HUES48 (cell line): ENCODE results near the gene VWA5B1.

Experiments
- H3K27ac ChIP-seq: one replicate; pipeline ENCODE4 v1.7.0; 2013; ENCODE audit warnings: low read depth, low read length, inconsistent platforms
- H3K27me3 ChIP-seq: 2 replicates; pipeline ENCODE4 v1.6.1; 2013; ENCODE audit warnings: mild to moderate bottlenecking, low read length; ENCODE audit not compliant: control insufficient read depth, insufficient read depth
- H3K36me3 ChIP-seq: 2 replicates; pipeline ENCODE4 v1.6.1; 2013; ENCODE audit warnings: low read length; ENCODE audit not compliant: control insufficient read depth, insufficient read depth
- H3K4me1 ChIP-seq: 2 replicates; pipeline ENCODE4 v1.6.1; 2013; ENCODE audit warnings: mild to moderate bottlenecking, low read length; ENCODE audit not compliant: control insufficient read depth, insufficient read depth
- H3K4me3 ChIP-seq: 2 replicates; pipeline ENCODE4 v1.5.1; 2013; ENCODE audit warnings: mild to moderate bottlenecking, low read depth, low read length
- H3K9ac ChIP-seq: 2 replicates; pipeline ENCODE4 v1.6.1; 2013; ENCODE audit warnings: mild to moderate bottlenecking, low read depth, low read length, moderate library complexity
- H3K9me3 ChIP-seq: 2 replicates; pipeline ENCODE4 v1.6.1; 2013; ENCODE audit warnings: low read length; ENCODE audit not compliant: control insufficient read depth, insufficient read depth

Gene VWA5B1

DNA sequence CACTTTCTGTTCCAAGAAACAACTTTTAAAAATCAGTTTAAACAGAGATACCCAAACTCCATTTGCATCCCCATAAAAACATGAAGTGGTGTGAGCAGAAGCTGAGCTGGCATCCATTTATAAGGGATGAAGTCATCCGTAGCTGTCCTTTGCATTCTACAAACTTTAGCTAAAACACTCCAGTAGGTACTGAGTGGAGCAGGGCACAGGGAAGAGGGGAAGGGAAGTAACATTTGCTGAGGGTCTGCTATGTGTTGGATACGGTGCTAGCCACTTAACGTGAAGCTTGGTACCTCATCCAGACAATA, 32.9 kb downstream of the VWA5B1 start:
- Histone ChIP-seq H3K9me3 (no peaks in the 10 kb centered on the region), H3K27me3 (no peaks in the 10 kb centered on the region), H3K4me1 (peaks cover 4% of the 10 kb centered on the region; the same call in 1 of the 2 replicates), H3K4me3 (no peak overlapping the region), H3K9ac (no peak overlapping the region), H3K36me3 (no peaks in the 10 kb centered on the region), H3K27ac (no peak overlapping the region)

DNA sequence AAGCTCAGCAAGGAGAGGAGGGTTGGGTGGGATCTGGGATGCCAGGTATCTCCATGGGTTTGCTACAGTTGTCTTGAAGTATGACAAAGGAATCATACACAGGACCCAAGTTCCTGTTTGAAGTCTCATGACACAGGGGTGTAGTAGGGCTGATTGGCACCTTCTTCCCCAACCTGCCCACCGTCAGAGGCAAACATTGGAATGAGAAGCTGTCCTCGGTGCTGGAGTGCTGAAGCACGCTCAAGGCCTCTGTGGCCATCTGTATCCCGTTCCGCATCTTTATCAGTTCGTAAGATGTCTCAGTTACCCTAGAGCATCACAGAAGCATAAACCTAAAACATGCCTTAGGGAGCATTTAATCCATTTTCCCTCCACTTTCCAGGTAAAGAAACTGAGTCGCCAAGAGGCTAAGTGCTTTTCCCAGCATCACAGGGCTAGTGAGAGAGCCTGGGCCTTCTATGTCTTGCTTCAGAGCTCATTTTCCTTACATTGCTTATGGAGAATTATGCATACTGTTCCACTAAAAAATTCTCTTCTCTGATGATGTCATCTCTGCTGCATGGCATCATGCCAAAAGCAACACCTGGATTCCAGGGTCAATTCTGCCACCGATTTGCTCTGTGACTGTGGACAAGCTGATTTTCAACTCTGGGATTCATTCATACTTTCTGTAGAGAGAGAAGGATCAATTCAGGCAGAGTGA, 34.2 kb downstream of the VWA5B1 start:
- Histone ChIP-seq H3K27me3 (no peaks in the 10 kb centered on the region), H3K9ac (no peak overlapping the region), H3K9me3 (no peaks in the 10 kb centered on the region), H3K36me3 (no peaks in the 10 kb centered on the region), H3K4me3 (no peak overlapping the region), H3K4me1 (peaks cover 4% of the 10 kb centered on the region; the same call in 1 of the 2 replicates), H3K27ac (no peak overlapping the region)

DNA sequence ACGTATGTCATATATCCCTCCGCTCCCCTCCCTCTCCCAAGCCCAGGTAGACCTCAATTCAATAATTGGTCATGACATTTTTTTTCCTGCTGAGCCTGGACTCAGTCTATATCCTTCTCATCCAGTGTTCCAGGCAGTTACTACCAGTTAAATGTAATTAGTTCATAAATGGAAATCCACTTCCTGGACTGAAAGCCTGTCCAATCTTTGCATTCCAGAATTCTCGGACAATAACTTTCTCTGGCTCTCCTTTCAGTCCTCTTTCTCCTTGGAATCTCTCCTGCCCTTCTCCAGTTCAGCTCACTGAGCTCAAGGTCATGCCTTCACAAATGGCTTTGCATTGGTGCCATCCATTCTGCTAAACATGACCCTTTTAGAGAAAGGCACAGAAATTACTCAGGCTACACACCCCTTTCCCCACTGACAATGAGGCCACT, 34.8 kb downstream of the VWA5B1 start:
- Histone ChIP-seq H3K9me3 (no peaks in the 10 kb centered on the region), H3K27me3 (no peaks in the 10 kb centered on the region), H3K4me3 (no peak overlapping the region), H3K36me3 (no peaks in the 10 kb centered on the region), H3K27ac (no peak overlapping the region), H3K4me1 (peaks cover 4% of the 10 kb centered on the region; the same call in 1 of the 2 replicates), H3K9ac (no peak overlapping the region)

DNA sequence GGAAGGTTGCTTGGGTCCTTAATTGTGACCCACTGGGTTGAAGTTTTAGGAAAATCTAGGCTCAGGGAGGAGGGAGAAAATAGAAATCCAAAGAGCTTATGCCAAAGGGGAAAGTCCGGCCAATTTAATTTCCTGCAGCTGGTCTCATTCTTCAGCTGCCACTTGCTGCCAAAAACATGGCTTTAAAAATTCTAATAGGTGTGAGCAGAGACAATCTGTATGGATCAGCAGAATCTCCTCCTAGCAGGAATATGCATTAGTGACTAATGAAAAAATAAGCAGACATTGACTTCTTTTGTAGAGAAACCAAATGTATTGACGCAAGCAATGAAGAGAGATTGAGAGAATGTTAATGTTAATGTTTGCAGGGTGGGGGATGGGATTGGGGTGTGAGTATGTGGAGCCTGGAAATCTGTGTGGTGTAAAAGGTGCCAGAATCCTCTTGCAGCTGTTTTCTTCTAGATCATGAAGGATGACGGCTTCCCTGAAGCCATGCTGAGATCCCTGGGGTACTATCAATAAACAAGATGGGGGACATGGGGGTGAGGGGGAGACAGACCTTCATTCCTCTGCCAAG, 35.3 kb downstream of the VWA5B1 start:
- no peak overlapping the region for H3K9ac ChIP-seq
- no peak overlapping the region for H3K27ac ChIP-seq
- H3K4me3 ChIP-seq: no peak overlapping the region
- peaks cover 4% of the 10 kb centered on the region; the same call in 1 of the 2 replicates for H3K4me1 ChIP-seq
- H3K9me3 ChIP-seq: no peaks in the 10 kb centered on the region
- H3K27me3 ChIP-seq: no peaks in the 10 kb centered on the region
- no peaks in the 10 kb centered on the region for H3K36me3 ChIP-seq

DNA sequence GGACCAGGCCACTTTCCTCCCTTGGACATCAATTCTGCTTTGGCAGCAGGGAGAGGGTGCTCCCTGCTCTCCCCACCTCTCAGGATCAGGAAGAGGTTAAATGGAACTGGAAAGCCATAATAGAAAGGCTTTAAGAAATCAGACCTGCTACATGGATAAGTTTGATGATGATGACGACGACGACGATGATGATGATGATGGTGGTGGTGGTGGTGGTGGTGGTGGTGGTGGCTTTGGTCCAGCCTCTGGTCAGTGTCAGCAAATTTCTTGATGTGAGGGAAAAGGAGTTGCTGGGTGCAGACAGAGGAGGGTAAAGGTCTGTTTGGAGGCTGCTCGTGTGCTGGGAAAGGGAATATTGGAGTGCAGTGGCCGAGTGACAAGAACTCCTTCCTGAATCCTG, 36.8 kb downstream of the VWA5B1 start:
- H3K9me3 ChIP-seq: no peaks in the 10 kb centered on the region
- no peak overlapping the region for H3K9ac ChIP-seq
- H3K27me3 ChIP-seq: no peaks in the 10 kb centered on the region
- no peak overlapping the region for H3K27ac ChIP-seq
- H3K4me1 ChIP-seq: peaks cover 4% of the 10 kb centered on the region; the same call in 1 of the 2 replicates
- no peak overlapping the region for H3K4me3 ChIP-seq
- H3K36me3 ChIP-seq: no peaks in the 10 kb centered on the region

DNA sequence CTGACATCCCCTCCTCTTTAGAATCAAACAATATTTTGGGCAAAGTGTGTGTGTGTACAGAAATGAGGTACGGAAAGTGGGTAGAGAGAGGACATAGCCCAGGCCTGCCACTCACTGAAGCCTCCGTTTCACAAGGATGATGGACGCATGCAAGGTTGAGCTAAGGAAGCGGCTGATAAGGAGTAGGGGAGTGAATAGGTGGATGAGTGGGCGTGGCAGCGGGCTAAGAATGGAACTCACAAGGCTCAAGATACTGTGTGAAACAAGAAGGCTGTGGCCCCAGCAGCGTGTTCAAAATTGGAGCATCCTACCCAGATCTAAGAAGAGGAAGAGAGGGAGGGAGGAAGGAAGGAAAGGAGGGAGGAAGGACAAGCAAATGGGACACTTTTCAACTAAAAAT, 37.5 kb downstream of the VWA5B1 start:
- Histone ChIP-seq H3K4me3 (no peak overlapping the region), H3K27ac (no peak overlapping the region), H3K27me3 (no peaks in the 10 kb centered on the region), H3K9ac (no peak overlapping the region), H3K4me1 (peaks cover 4% of the 10 kb centered on the region; the same call in 1 of the 2 replicates), H3K9me3 (no peaks in the 10 kb centered on the region), H3K36me3 (no peaks in the 10 kb centered on the region)

DNA sequence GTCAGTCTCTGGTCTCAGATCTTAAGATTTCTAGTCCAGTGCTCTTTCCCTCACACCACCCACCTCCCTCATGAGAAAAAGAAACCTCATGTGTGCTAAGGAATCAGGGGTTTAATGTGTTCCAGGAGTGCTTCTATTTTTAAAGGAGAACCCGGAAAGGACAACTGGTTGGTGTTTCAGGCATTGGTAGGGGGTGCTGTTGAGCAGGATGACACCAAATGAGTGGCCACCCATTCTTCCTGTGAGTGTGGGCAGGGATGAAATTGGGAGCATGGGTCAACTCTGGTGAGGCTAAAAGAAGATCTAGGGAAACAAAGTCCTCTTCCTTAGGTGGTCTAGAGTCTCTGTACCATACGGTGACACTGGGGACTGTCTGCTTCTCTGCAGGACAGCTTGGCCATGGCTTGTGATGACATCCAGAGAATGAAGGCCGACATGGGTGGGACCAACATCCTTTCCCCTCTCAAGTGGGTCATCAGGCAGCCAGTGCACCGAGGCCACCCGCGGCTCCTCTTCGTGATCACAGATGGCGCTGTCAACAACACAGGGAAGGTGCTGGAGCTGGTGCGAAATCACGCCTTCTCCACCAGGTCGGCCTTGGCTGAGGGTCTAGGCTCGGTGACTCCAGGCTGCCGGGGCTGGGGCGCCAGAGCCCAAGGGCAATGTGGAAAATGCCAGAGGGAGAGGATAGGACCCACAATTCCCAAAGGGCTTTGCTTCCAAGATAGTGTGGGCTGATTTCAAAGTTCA, 39.3 kb downstream of the VWA5B1 start:
- Histone ChIP-seq H3K36me3 (no peaks in the 10 kb centered on the region), H3K27me3 (no peaks in the 10 kb centered on the region), H3K4me1 (peaks cover 4% of the 10 kb centered on the region; the same call in 1 of the 2 replicates), H3K9ac (no peak overlapping the region), H3K4me3 (no peak overlapping the region), H3K9me3 (no peaks in the 10 kb centered on the region), H3K27ac (no peak overlapping the region)

DNA sequence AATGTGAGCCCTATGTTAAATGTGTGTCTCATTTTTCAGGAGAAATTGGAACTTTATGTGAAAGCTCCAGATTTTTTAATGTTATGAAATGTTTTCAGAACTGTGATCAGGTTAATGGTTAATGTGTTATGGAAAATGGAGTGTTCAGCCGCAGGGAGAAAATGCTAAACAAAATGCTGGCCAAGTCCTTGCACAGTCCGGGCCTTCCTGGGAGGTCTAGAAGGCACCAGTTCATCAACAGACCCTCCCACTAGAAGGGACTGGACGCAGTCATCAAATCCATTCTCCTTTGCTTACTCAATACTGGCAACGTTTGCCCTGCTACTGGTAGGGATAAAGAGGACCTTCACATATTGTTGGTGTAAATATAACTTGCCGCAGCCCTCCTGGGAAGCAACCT, 43.4 kb downstream of the VWA5B1 start:
- H3K27ac ChIP-seq: no peak overlapping the region
- H3K9ac ChIP-seq: no peak overlapping the region
- H3K4me3 ChIP-seq: no peak overlapping the region
- H3K36me3 ChIP-seq: no peaks in the 10 kb centered on the region
- no peaks in the 10 kb centered on the region for H3K27me3 ChIP-seq
- no peaks in the 10 kb centered on the region; the same call in 1 of the 2 replicates for H3K4me1 ChIP-seq
- no peaks in the 10 kb centered on the region for H3K9me3 ChIP-seq

DNA sequence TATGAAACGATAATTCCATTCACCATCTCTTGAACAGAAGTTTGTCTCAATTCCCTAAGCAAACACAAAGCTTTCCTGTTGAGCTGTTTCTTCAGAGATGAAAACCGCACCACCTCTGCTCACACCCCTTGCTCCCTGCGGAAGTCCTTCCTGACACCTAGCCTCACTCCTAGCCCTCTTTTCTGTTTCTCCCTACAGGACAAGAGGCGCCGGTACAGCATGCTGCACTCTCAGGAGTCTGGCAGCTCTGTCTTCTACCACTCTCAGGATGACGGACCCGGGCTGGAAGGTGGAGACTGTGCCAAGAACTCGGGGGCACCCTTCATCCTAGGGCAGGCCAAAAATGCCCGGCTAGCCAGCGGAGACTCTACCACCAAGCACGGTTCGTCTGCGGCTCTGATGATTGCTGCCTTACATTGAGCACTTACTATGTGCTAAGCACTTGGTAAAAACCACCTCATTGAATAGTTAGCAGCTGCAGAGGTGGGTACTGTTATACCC, 45.5 kb downstream of the VWA5B1 start:
- Histone ChIP-seq H3K27me3 (no peaks in the 10 kb centered on the region), H3K4me1 (peaks cover 4% of the 10 kb centered on the region; the same call in 1 of the 2 replicates), H3K27ac (no peak overlapping the region), H3K4me3 (no peak overlapping the region), H3K36me3 (no peaks in the 10 kb centered on the region), H3K9me3 (no peaks in the 10 kb centered on the region), H3K9ac (no peak overlapping the region)

DNA sequence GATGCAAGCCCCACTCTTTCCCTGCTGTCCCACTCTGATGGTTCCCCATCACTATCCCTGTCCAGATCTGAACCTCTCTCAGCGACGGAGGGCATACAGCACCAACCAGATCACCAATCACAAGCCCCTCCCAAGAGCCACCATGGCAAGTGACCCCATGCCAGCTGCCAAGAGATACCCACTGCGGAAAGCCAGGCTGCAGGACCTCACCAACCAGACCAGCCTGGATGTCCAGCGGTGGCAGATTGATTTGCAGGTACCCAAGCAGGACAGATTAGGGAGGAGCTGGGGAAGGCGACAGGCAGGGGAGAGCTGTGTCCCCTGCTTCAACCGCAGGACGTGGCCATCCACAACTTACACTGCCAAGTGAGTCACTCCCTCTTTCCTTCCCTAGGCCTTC, 46.9 kb downstream of the VWA5B1 start:
- Histone ChIP-seq H3K9ac (no peak overlapping the region), H3K27ac (no peak overlapping the region), H3K36me3 (no peaks in the 10 kb centered on the region), H3K27me3 (peaks cover 6% of the 10 kb centered on the region), H3K4me3 (no peak overlapping the region), H3K9me3 (no peaks in the 10 kb centered on the region), H3K4me1 (peaks cover 4% of the 10 kb centered on the region; the same call in 1 of the 2 replicates)
